SJSA1 (cell line): ENCODE data around the gene P2RY2. TPM values are rescaled to one million over a fixed set of nuclear protein-coding genes. Genes with fewer than 3 reads are reported as not detected.

Source experiments
- DNase-seq, 2 experiments: peaks; one replicate each; pipeline ENCODE4 v3.0.0-alpha.2; 2015 to 2020; ENCODE audit warnings: low spot score in 2 of 2, low read depth in 1 of 2
- H3K27ac ChIP-seq: fragments of 250-450 bp; sonication (Bioruptor Pico); 2 replicates; pipeline ENCODE4 v1.5.1; 2020; ENCODE audit warnings: mild to moderate bottlenecking, moderate library complexity
- H3K27me3 ChIP-seq: fragments of 250-450 bp; sonication (Bioruptor Pico); replicated peaks from 2 replicates; pipeline ENCODE4 v1.5.1; 2020; ENCODE audit warnings: mild to moderate bottlenecking, moderate library complexity
- H3K36me3 ChIP-seq: fragments of 250-450 bp; sonication (Bioruptor Pico); 2 replicates; pipeline ENCODE4 v1.5.1; 2020; ENCODE audit warnings: mild to moderate bottlenecking
- H3K4me1 ChIP-seq: fragments of 250-450 bp; sonication (Bioruptor Pico); replicated peaks from 2 replicates; pipeline ENCODE4 v1.6.1; 2021; ENCODE audit warnings: mild to moderate bottlenecking
- H3K4me3 ChIP-seq: fragments of 250-450 bp; sonication (Bioruptor Pico); 2 replicates; pipeline ENCODE4 v1.5.1; 2020; ENCODE audit warnings: mild to moderate bottlenecking
- H3K9me3 ChIP-seq: fragments of 250-450 bp; sonication (Bioruptor Pico); replicated peaks from 2 replicates; pipeline ENCODE4 v1.5.1; 2020; ENCODE audit warnings: mild to moderate bottlenecking
- total RNA-seq: library from RNA; depleted of rRNA; stranded (reverse); fragments of >200 nt; shearing (Covaris generic); gene quantifications from 2 replicates; pipeline ENCODE4 v1.2.3, GENCODE V29; 2014

Gene P2RY2
- total RNA-seq, 1 experiment from 2014 or later = not detected

GRCh38 chr11:73258104-73259035 is 40.3 kb downstream of the P2RY2 start:
- Histone ChIP-seq H3K27ac (peak overlapping the region; percentile 79), H3K9me3 (no peaks in the 10 kb centered on the region), H3K4me3 (no peak overlapping the region), H3K27me3 (no peaks in the 10 kb centered on the region), H3K4me1 (peaks cover 15% of the 10 kb centered on the region), H3K36me3 (no peaks in the 10 kb centered on the region)
- DNase-seq = no peak

- Histone ChIP-seq H3K4me1 (peaks cover 15% of the 10 kb centered on the region), H3K27me3 (peaks cover 2% of the 10 kb centered on the region; the same call in 1 of the 2 replicates), H3K27ac (no peak overlapping the region), H3K4me3 (no peak overlapping the region), H3K36me3 (no peaks in the 10 kb centered on the region), H3K9me3 (no peaks in the 10 kb centered on the region)
- DNase-seq = no peak
Measured at GRCh38 chr11:73259406-73260126, 41.5 kb downstream of the P2RY2 start.

- H3K4me3 ChIP-seq = no peak overlapping the region
- no peak overlapping the region for H3K27ac ChIP-seq
- peaks cover 15% of the 10 kb centered on the region for H3K4me1 ChIP-seq
- H3K36me3 ChIP-seq = no peaks in the 10 kb centered on the region
- no peak for DNase-seq
- peaks cover 2% of the 10 kb centered on the region; the same call in 1 of the 2 replicates for H3K27me3 ChIP-seq
- no peaks in the 10 kb centered on the region for H3K9me3 ChIP-seq
Measured at GRCh38 chr11:73260127-73260457, 42.0 kb downstream of the P2RY2 start.

- H3K27ac ChIP-seq = no peak overlapping the region
- no peak for DNase-seq
- peaks cover 3% of the 10 kb centered on the region for H3K4me1 ChIP-seq
- H3K4me3 ChIP-seq = no peak overlapping the region
- H3K9me3 ChIP-seq = no peaks in the 10 kb centered on the region
- H3K27me3 ChIP-seq = peaks cover 2% of the 10 kb centered on the region; the same call in 1 of the 2 replicates
- no peaks in the 10 kb centered on the region for H3K36me3 ChIP-seq
Measured at GRCh38 chr11:73262851-73263495, 44.9 kb downstream of the P2RY2 start.

GRCh38 chr11:73263640-73264039 is 45.6 kb downstream of the P2RY2 start:
- H3K4me1 ChIP-seq = no peaks in the 10 kb centered on the region

GRCh38 chr11:73265278-73265810 is 47.3 kb downstream of the P2RY2 start:
- no peaks in the 10 kb centered on the region for H3K9me3 ChIP-seq
- no peak overlapping the region for H3K4me3 ChIP-seq
- peaks cover 2% of the 10 kb centered on the region; the same call in 1 of the 2 replicates for H3K27me3 ChIP-seq
- H3K27ac ChIP-seq = no peak overlapping the region
- no peak for DNase-seq
- no peaks in the 10 kb centered on the region for H3K4me1 ChIP-seq
- no peaks in the 10 kb centered on the region for H3K36me3 ChIP-seq

More at GRCh38 chr11:73263640-73264039, 45.6 kb downstream of the P2RY2 start:
- Histone ChIP-seq H3K27me3 (peaks cover 2% of the 10 kb centered on the region; the same call in 1 of the 2 replicates), H3K4me3 (no peak overlapping the region), H3K9me3 (no peaks in the 10 kb centered on the region), H3K27ac (no peak overlapping the region), H3K36me3 (no peaks in the 10 kb centered on the region)
- DNase-seq = no peak

- no peaks in the 10 kb centered on the region for H3K36me3 ChIP-seq
- no peak for DNase-seq
- no peak overlapping the region for H3K4me3 ChIP-seq
- peaks cover 2% of the 10 kb centered on the region; the same call in 1 of the 2 replicates for H3K27me3 ChIP-seq
- no peak overlapping the region for H3K27ac ChIP-seq
- no peaks in the 10 kb centered on the region for H3K9me3 ChIP-seq
- no peaks in the 10 kb centered on the region for H3K4me1 ChIP-seq
Measured at GRCh38 chr11:73265853-73266645, 48.0 kb downstream of the P2RY2 start.

GRCh38 chr11:73266646-73267020 is 48.6 kb downstream of the P2RY2 start:
- no peak overlapping the region for H3K4me3 ChIP-seq
- DNase-seq = no peak
- H3K9me3 ChIP-seq = no peaks in the 10 kb centered on the region
- no peaks in the 10 kb centered on the region for H3K4me1 ChIP-seq
- peaks cover 2% of the 10 kb centered on the region; the same call in 1 of the 2 replicates for H3K27me3 ChIP-seq
- H3K27ac ChIP-seq = no peak overlapping the region
- H3K36me3 ChIP-seq = no peaks in the 10 kb centered on the region

- Histone ChIP-seq H3K9me3 (no peaks in the 10 kb centered on the region), H3K4me3 (no peak overlapping the region), H3K27me3 (peaks cover 2% of the 10 kb centered on the region; the same call in 1 of the 2 replicates), H3K27ac (no peak overlapping the region), H3K4me1 (no peaks in the 10 kb centered on the region), H3K36me3 (no peaks in the 10 kb centered on the region)
- no peak for DNase-seq
Measured at GRCh38 chr11:73267122-73267846, 49.2 kb downstream of the P2RY2 start.

- no peaks in the 10 kb centered on the region for H3K9me3 ChIP-seq
- H3K4me1 ChIP-seq = no peaks in the 10 kb centered on the region
- no peak for DNase-seq
- peaks cover 2% of the 10 kb centered on the region; the same call in 1 of the 2 replicates for H3K27me3 ChIP-seq
- H3K27ac ChIP-seq = no peak overlapping the region
- H3K36me3 ChIP-seq = no peaks in the 10 kb centered on the region
- H3K4me3 ChIP-seq = no peak overlapping the region
Measured at GRCh38 chr11:73267906-73268540, 49.9 kb downstream of the P2RY2 start.

- no peak for DNase-seq
- no peaks in the 10 kb centered on the region for H3K36me3 ChIP-seq
- no peaks in the 10 kb centered on the region for H3K9me3 ChIP-seq
- no peaks in the 10 kb centered on the region for H3K4me1 ChIP-seq
- peaks cover 2% of the 10 kb centered on the region; the same call in 1 of the 2 replicates for H3K27me3 ChIP-seq
- no peak overlapping the region for H3K4me3 ChIP-seq
- no peak overlapping the region for H3K27ac ChIP-seq
Measured at GRCh38 chr11:73268671-73269271, 50.7 kb downstream of the P2RY2 start.
